Measurements from ENCODE around the gene ABI2. TPM values are rescaled to one million over a fixed set of nuclear protein-coding genes. Genes with fewer than 3 reads are reported as not detected.

Gene ABI2
- total RNA-seq, 1 experiment from 2014 or later: 141 TPM

- Histone ChIP-seq H4K20me1 (ENCODE audit: control insufficient read depth, insufficient read depth, insufficient read length) (no peaks in the 10 kb centered on the region), H2BK120ac (ENCODE audit: low read depth, low read length, poor library complexity, severe bottlenecking) (no peak overlapping the region), H3K79me2 (ENCODE audit: insufficient read depth, low read length) (no peaks in the 10 kb centered on the region), H2BK20ac (ENCODE audit: low read depth, low read length, poor library complexity, severe bottlenecking) (no peak overlapping the region), H3K56ac (ENCODE audit: insufficient read length, low read depth, low read length) (no peak overlapping the region), H3K27me3 (ENCODE audit: insufficient read depth, low read length) (no peaks in the 10 kb centered on the region), H4K5ac (ENCODE audit: insufficient read length, low read depth, low read length) (no peak overlapping the region), H3K23me2 (ENCODE audit: insufficient read length, low read depth, low read length, poor library complexity, severe bottlenecking) (no peaks in the 10 kb centered on the region), H3K9ac (ENCODE audit: extremely low read depth, insufficient read length, low read length) (no peak overlapping the region), H3K14ac (ENCODE audit: insufficient read depth, low read length) (no peak overlapping the region), H2AFZ (ENCODE audit: low read length) (no peak overlapping the region), H3K27ac (ENCODE audit: insufficient read length, low read depth, low read length) (no peak overlapping the region), H3K23ac (ENCODE audit: insufficient read length, low read depth, low read length) (no peak overlapping the region), H4K91ac (ENCODE audit: insufficient read length, low read depth, low read length) (no peak overlapping the region), H3T11ph (ENCODE audit: low read length) (no peak overlapping the region), H2BK15ac (ENCODE audit: low read depth, low read length) (no peak overlapping the region), H3K4ac (ENCODE audit: low read depth, low read length) (no peak overlapping the region), H4K8ac (replicated peaks; ENCODE audit: insufficient read length, low read depth, low read length) (no peak overlapping the region), H3K18ac (ENCODE audit: insufficient read length, low read depth, low read length) (no peak overlapping the region), H2AK5ac (ENCODE audit: insufficient read length, low read length) (no peak overlapping the region), H2BK12ac (ENCODE audit: insufficient read length, low read depth, low read length) (no peak overlapping the region), H3K4me2 (ENCODE audit: insufficient read depth, insufficient read length, low read length) (no peak overlapping the region), H3K4me1 (ENCODE audit: insufficient read depth, low read length) (no peaks in the 10 kb centered on the region), H2BK5ac (ENCODE audit: insufficient read length, low read length) (no peak overlapping the region), H3K79me1 (ENCODE audit: insufficient read depth, low read depth, low read length, poor library complexity, severe bottlenecking) (peaks cover 3% of the 10 kb centered on the region), H3K9me3 (ENCODE audit: control insufficient read depth, low read depth, low read length) (no peaks in the 10 kb centered on the region)
- DNase-seq: peak; percentile 33
- TF ChIP-seq CTCF (conservative IDR thresholded peaks at IDR 0.05): peak; percentile 60
- H3K36me3 Mint-ChIP-seq (ENCODE audit: insufficient read depth in 1 of 3, low read depth in 3 of 3): peaks cover 21 to 45% (median 38%) of the 10 kb centered on the region in 3 experiments
- H3K27ac Mint-ChIP-seq: peak overlapping the region in 1 of 3 experiments; percentile 22; a peak in 2 of 7 replicates
- H3K4me3 Mint-ChIP-seq: no peak overlapping the region; a peak in 1 of 5 replicates
- peaks cover 8 to 12% of the 10 kb centered on the region in 2 experiments for H3K4me1 Mint-ChIP-seq
- H3K9me3 Mint-ChIP-seq: no peaks in the 10 kb centered on the region
- no CpG with 5 or more reads among the region's 9 CpGs for WGBS (ENCODE audit: extremely low coverage, insufficient read length, low lambda C conversion rate)
- H3K27me3 Mint-ChIP-seq (ENCODE audit: low read depth): no peaks in the 10 kb centered on the region
Observed at GRCh38 chr2:203394519-203395227, 66.5 kb downstream of the ABI2 start.
